MM.1S (cell line): ENCODE results near the gene ARHGAP28.

ENCODE experiments used
- DNase-seq: peaks from one replicate; pipeline ENCODE4 v3.0.0-alpha.2; 2015
- H2AFZ ChIP-seq: fragments of 300-600 bp; sonication (generic); 2 replicates; pipeline ENCODE4 v1.6.0; 2016; ENCODE audit warnings: antibody characterized with exemption, low read length
- H3F3A ChIP-seq: fragments of 300-600 bp; sonication (generic); 2 replicates; pipeline ENCODE4 v1.6.1; 2016; ENCODE audit warnings: mild to moderate bottlenecking, antibody characterized with exemption, low read length, moderate library complexity, mixed read lengths; ENCODE audit not compliant: insufficient read depth
- H3K27ac ChIP-seq: fragments of 300-600 bp; sonication (generic); 2 replicates; pipeline ENCODE4 v1.5.1; 2016; ENCODE audit warnings: mild to moderate bottlenecking, low read length
- H3K27me3 ChIP-seq: fragments of 300-600 bp; sonication (generic); replicated peaks from 2 replicates; pipeline ENCODE4 v1.6.0; 2016; ENCODE audit warnings: low read length; ENCODE audit not compliant: insufficient read depth
- H3K36me3 ChIP-seq: fragments of 300-600 bp; sonication (generic); replicated peaks from 2 replicates; pipeline ENCODE4 v1.6.1; 2016; ENCODE audit warnings: mild to moderate bottlenecking, low read length, mixed read lengths; ENCODE audit not compliant: insufficient read depth
- H3K4me1 ChIP-seq: fragments of 300-600 bp; sonication (generic); 2 replicates; pipeline ENCODE4 v1.6.1; 2016; ENCODE audit warnings: low read length, mixed read lengths
- H3K4me2 ChIP-seq: fragments of 300-600 bp; sonication (generic); 2 replicates; pipeline ENCODE4 v1.6.0; 2016; ENCODE audit warnings: low read depth, low read length
- H3K4me3 ChIP-seq: fragments of 300-600 bp; sonication (generic); 2 replicates; pipeline ENCODE4 v1.5.1; 2016; ENCODE audit warnings: low read length, mixed read lengths
- H3K79me2 ChIP-seq: fragments of 300-600 bp; sonication (generic); 2 replicates; pipeline ENCODE4 v1.6.1; 2016; ENCODE audit warnings: mixed run types, low read length, mixed read lengths
- H3K9ac ChIP-seq: fragments of 300-600 bp; sonication (generic); 2 replicates; pipeline ENCODE4 v1.6.1; 2016; ENCODE audit warnings: low read length, mixed read lengths
- H3K9me2 ChIP-seq: fragments of 300-600 bp; sonication (generic); replicated peaks from 2 replicates; pipeline ENCODE4 v1.6.1; 2016; ENCODE audit warnings: mild to moderate bottlenecking, low read length, mixed read lengths; ENCODE audit not compliant: insufficient read depth
- H3K9me3 ChIP-seq: fragments of 300-600 bp; sonication (generic); replicated peaks from 2 replicates; pipeline ENCODE4 v1.6.1; 2016; ENCODE audit warnings: mild to moderate bottlenecking, low read length, mixed read lengths; ENCODE audit not compliant: insufficient read depth
- H4K20me1 ChIP-seq: fragments of 300-600 bp; sonication (generic); 2 replicates; pipeline ENCODE4 v1.6.1; 2016; ENCODE audit warnings: mild to moderate bottlenecking, low read length, moderate library complexity, mixed read lengths; ENCODE audit not compliant: insufficient read depth
- CTCF ChIP-seq: fragments of 300-600 bp; sonication (generic); IDR thresholded peaks from 2 replicates; pipeline ENCODE4 v1.5.1; 2016; ENCODE audit warnings: antibody characterized with exemption, low read length, mixed read lengths
- EZH2 ChIP-seq: fragments of 300-600 bp; sonication (generic); optimal IDR thresholded peaks from 2 replicates; pipeline ENCODE3; 2017; ENCODE audit warnings: low read depth, mild to moderate bottlenecking, antibody characterized with exemption, low read length, mixed read lengths
- EZH2phosphoT487 ChIP-seq: fragments of 300-600 bp; sonication (generic); IDR thresholded peaks from 2 replicates; pipeline ENCODE4 v1.6.1; 2018; ENCODE audit warnings: antibody characterized with exemption, low read length

Gene ARHGAP28

GRCh38 chr18:6877288-6877687 lies 147.8 kb downstream of the ARHGAP28 start:
- Histone ChIP-seq H3K9me3 (no peaks in the 10 kb centered on the region), H3K79me2 (no peaks in the 10 kb centered on the region), H3K27ac (no peak overlapping the region), H3K4me3 (no peak overlapping the region), H3K9ac (no peak overlapping the region), H4K20me1 (no peaks in the 10 kb centered on the region), H3K4me1 (no peaks in the 10 kb centered on the region), H3K4me2 (no peak overlapping the region), H3F3A (no peaks in the 10 kb centered on the region), H2AFZ (no peak overlapping the region), H3K36me3 (no peaks in the 10 kb centered on the region), H3K9me2 (no peaks in the 10 kb centered on the region), H3K27me3 (no peaks in the 10 kb centered on the region)
- TF ChIP-seq EZH2 = no peak
- no peak for TF ChIP-seq EZH2phosphoT487
- no peak for TF ChIP-seq CTCF
- no peak for DNase-seq

GRCh38 chr18:6878556-6879297 lies 149.2 kb downstream of the ARHGAP28 start:
- Histone ChIP-seq H3K9ac (no peak overlapping the region), H3K4me3 (no peak overlapping the region), H3K4me1 (no peaks in the 10 kb centered on the region), H3K4me2 (no peak overlapping the region), H3K36me3 (no peaks in the 10 kb centered on the region), H3K9me2 (no peaks in the 10 kb centered on the region), H2AFZ (no peak overlapping the region), H3K27me3 (no peaks in the 10 kb centered on the region), H3K9me3 (no peaks in the 10 kb centered on the region), H3F3A (no peaks in the 10 kb centered on the region), H3K79me2 (no peaks in the 10 kb centered on the region), H4K20me1 (no peaks in the 10 kb centered on the region), H3K27ac (no peak overlapping the region)
- DNase-seq = no peak
- no peak for TF ChIP-seq EZH2
- TF ChIP-seq EZH2phosphoT487 = no peak
- TF ChIP-seq CTCF = no peak

GRCh38 chr18:6879508-6880195 lies 150.1 kb downstream of the ARHGAP28 start:
- Histone ChIP-seq H3K9me2 (no peaks in the 10 kb centered on the region), H3K9ac (no peak overlapping the region), H3K9me3 (no peaks in the 10 kb centered on the region), H3K79me2 (no peaks in the 10 kb centered on the region), H3K36me3 (no peaks in the 10 kb centered on the region), H3K4me1 (no peaks in the 10 kb centered on the region), H3K27me3 (no peaks in the 10 kb centered on the region), H3K27ac (no peak overlapping the region), H2AFZ (no peak overlapping the region), H3F3A (no peaks in the 10 kb centered on the region), H3K4me2 (no peak overlapping the region), H4K20me1 (no peaks in the 10 kb centered on the region), H3K4me3 (no peak overlapping the region)
- DNase-seq = no peak
- TF ChIP-seq EZH2phosphoT487 (no peak), EZH2 (no peak), CTCF (no peak)
